ENCODE data around the gene KCNC2. TPM values are rescaled to one million over a fixed set of nuclear protein-coding genes. Genes with fewer than 3 reads are reported as not detected.

KCNC2 gene
- polyA plus RNA-seq, 1 donor from 2014 or later: 7.4 TPM

DNA sequence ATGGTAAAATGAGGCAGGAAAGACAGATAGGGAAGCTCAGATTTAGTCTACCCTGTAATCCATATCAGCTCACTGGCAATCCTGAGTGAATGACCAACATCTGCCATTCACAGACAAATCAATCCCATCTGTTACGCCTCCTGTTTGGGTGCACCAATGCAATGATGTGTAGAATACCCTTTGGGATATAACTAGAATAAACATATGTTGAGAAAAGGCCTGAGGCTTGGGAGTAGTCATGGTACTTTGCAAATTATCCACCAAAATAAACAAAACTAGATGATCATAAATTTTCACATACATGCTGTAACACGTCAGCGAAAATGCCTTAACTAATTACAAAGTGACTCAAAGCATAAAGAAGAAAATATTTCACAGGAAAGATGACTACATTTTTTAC, 78.8 kb downstream of the KCNC2 start:
- Histone ChIP-seq H3K9ac (ENCODE audit: low read length) (no peak overlapping the region), H3F3A (ENCODE audit: insufficient read depth, low read length, poor library complexity, severe bottlenecking) (no peaks in the 10 kb centered on the region), H2AFZ (ENCODE audit: low read depth, low read length) (no peak overlapping the region), H3K27me3 (ENCODE audit: insufficient read depth, low read depth, low read length) (no peaks in the 10 kb centered on the region), H3K27ac (ENCODE audit: low read length) (no peak overlapping the region), H4K20me1 (ENCODE audit: insufficient read depth) (no peaks in the 10 kb centered on the region), H3K36me3 (ENCODE audit: insufficient read depth, low read length) (no peaks in the 10 kb centered on the region), H3K4me3 (ENCODE audit: low read length) (no peak overlapping the region), H3K9me3 (ENCODE audit: low read length) (no peaks in the 10 kb centered on the region), H3K79me2 (replicated peaks; ENCODE audit: insufficient read depth, low read length) (no peaks in the 10 kb centered on the region), H3K9me2 (ENCODE audit: insufficient read depth, low read length) (no peaks in the 10 kb centered on the region), H3K4me2 (ENCODE audit: low read length) (no peak overlapping the region)
- no peak for TF ChIP-seq SMC3 (conservative IDR thresholded peaks at IDR 0.05; ENCODE audit: poor library complexity)
- TF ChIP-seq, protein P1, sequence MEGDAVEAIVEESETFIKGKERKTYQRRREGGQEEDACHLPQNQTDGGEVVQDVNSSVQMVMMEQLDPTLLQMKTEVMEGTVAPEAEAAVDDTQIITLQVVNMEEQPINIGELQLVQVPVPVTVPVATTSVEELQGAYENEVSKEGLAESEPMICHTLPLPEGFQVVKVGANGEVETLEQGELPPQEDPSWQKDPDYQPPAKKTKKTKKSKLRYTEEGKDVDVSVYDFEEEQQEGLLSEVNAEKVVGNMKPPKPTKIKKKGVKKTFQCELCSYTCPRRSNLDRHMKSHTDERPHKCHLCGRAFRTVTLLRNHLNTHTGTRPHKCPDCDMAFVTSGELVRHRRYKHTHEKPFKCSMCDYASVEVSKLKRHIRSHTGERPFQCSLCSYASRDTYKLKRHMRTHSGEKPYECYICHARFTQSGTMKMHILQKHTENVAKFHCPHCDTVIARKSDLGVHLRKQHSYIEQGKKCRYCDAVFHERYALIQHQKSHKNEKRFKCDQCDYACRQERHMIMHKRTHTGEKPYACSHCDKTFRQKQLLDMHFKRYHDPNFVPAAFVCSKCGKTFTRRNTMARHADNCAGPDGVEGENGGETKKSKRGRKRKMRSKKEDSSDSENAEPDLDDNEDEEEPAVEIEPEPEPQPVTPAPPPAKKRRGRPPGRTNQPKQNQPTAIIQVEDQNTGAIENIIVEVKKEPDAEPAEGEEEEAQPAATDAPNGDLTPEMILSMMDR (IDR thresholded peaks at IDR 0.05; ENCODE audit: poor library complexity, severe bottlenecking): no peak
- no peak for TF ChIP-seq EP300 (conservative IDR thresholded peaks at IDR 0.05; ENCODE audit: poor library complexity, severe bottlenecking)
- no peak for TF ChIP-seq REST (IDR thresholded peaks at IDR 0.05; ENCODE audit: borderline replicate concordance)
- TF ChIP-seq RAD21 (conservative IDR thresholded peaks at IDR 0.05): no peak
- no peak for TF ChIP-seq EZH2 (IDR thresholded peaks at IDR 0.05; ENCODE audit: borderline replicate concordance, insufficient read depth, low read length, poor library complexity, severe bottlenecking)
- no peak for TF ChIP-seq TAF1 (IDR thresholded peaks at IDR 0.05; ENCODE audit: low read depth)
- no peak for TF ChIP-seq POLR2AphosphoS5 (IDR thresholded peaks at IDR 0.05)
- TF ChIP-seq MXI1 (conservative IDR thresholded peaks at IDR 0.05; ENCODE audit: poor library complexity, severe bottlenecking): no peak

GRCh38 chr12:75129275-75129674, 80.4 kb downstream of the KCNC2 start:
- H3K4me3 ChIP-seq (ENCODE audit: low read length): no peak overlapping the region
- no peak overlapping the region for H3K9ac ChIP-seq (ENCODE audit: low read length)
- H3K4me2 ChIP-seq (ENCODE audit: low read length): no peak overlapping the region
- no peaks in the 10 kb centered on the region for H3K27me3 ChIP-seq (ENCODE audit: insufficient read depth, low read depth, low read length)
- no peaks in the 10 kb centered on the region for H3F3A ChIP-seq (ENCODE audit: insufficient read depth, low read length, poor library complexity, severe bottlenecking)
- no peaks in the 10 kb centered on the region for H3K9me2 ChIP-seq (ENCODE audit: insufficient read depth, low read length)
- H4K20me1 ChIP-seq (ENCODE audit: insufficient read depth): no peaks in the 10 kb centered on the region
- TF ChIP-seq, protein P1 (IDR thresholded peaks at IDR 0.05; ENCODE audit: poor library complexity, severe bottlenecking): no peak
- TF ChIP-seq RAD21 (conservative IDR thresholded peaks at IDR 0.05) (no peak), EZH2 (IDR thresholded peaks at IDR 0.05; ENCODE audit: borderline replicate concordance, insufficient read depth, low read length, poor library complexity, severe bottlenecking) (no peak), REST (IDR thresholded peaks at IDR 0.05; ENCODE audit: borderline replicate concordance) (no peak), TAF1 (IDR thresholded peaks at IDR 0.05; ENCODE audit: low read depth) (no peak), SMC3 (conservative IDR thresholded peaks at IDR 0.05; ENCODE audit: poor library complexity) (no peak), POLR2AphosphoS5 (IDR thresholded peaks at IDR 0.05) (no peak), EP300 (conservative IDR thresholded peaks at IDR 0.05; ENCODE audit: poor library complexity, severe bottlenecking) (no peak), MXI1 (conservative IDR thresholded peaks at IDR 0.05; ENCODE audit: poor library complexity, severe bottlenecking) (no peak)
- H3K36me3 ChIP-seq (ENCODE audit: insufficient read depth, low read length): no peaks in the 10 kb centered on the region
- H3K79me2 ChIP-seq (replicated peaks; ENCODE audit: insufficient read depth, low read length): no peaks in the 10 kb centered on the region
- H3K9me3 ChIP-seq (ENCODE audit: low read length): no peaks in the 10 kb centered on the region
- no peak overlapping the region for H3K27ac ChIP-seq (ENCODE audit: low read length)
- H2AFZ ChIP-seq (ENCODE audit: low read depth, low read length): no peak overlapping the region
